Measurements from ENCODE around the gene SACS. TPM values are rescaled to one million over a fixed set of nuclear protein-coding genes. Genes with fewer than 3 reads are reported as not detected.

SACS gene
- total RNA-seq, 1 donor from 2014 or later = 56.0 TPM

GRCh38 chr13:23288564-23288963 is 144.9 kb downstream of the SACS start:
- Histone ChIP-seq H3K4me3 (ENCODE audit: low read depth, low read length) (no peak overlapping the region), H3K27me3 (ENCODE audit: control insufficient read depth, insufficient read depth, low read length) (no peaks in the 10 kb centered on the region), H3K36me3 (ENCODE audit: control insufficient read depth, insufficient read depth, low read length) (no peaks in the 10 kb centered on the region)
- no peak for DNase-seq (ENCODE audit: low read depth)
- TF ChIP-seq CTCF (IDR thresholded peaks at IDR 0.05; ENCODE audit: insufficient read depth, low read length, poor library complexity, severe bottlenecking) = no peak

GRCh38 chr13:23279321-23279720 is 154.2 kb downstream of the SACS start:
- no peak for TF ChIP-seq CTCF (IDR thresholded peaks at IDR 0.05; ENCODE audit: insufficient read depth, low read length, poor library complexity, severe bottlenecking)
- H3K4me3 ChIP-seq (ENCODE audit: low read depth, low read length) = no peak overlapping the region
- no peak for DNase-seq (ENCODE audit: low read depth)
- H3K36me3 ChIP-seq (ENCODE audit: control insufficient read depth, insufficient read depth, low read length) = no peaks in the 10 kb centered on the region
- H3K27me3 ChIP-seq (ENCODE audit: control insufficient read depth, insufficient read depth, low read length) = no peaks in the 10 kb centered on the region

Other genes with a start within 250 kb of the SACS start
- gene TNFRSF19, start 136.7 kb upstream of the SACS start, total RNA-seq = 31.3 and 38.5 TPM in 2 replicates